Astrocyte (in vitro differentiated cells and primary cell): ENCODE measurements around the gene PCDHGB6. TPM values are rescaled to one million over a fixed set of nuclear protein-coding genes. Genes with fewer than 3 reads are reported as not detected.
"Not testable (repeated sequence)": the region's sequence is repeated elsewhere in the genome, so short reads cannot be mapped to it uniquely, and the experiment has no call there.

Experiments
- DNase-seq: peaks from one replicate; pipeline ENCODE4 v3.0.0-alpha.2; 2010; ENCODE audit warnings: low read depth
- FAIRE-seq: peaks from 2 replicates; lab custom pipeline; 2011; peaks lifted over from hg19 to GRCh38; lab: Jason Lieb, UNC
- H2AFZ ChIP-seq: 2 replicates; pipeline ENCODE4 v1.6.0; 2012; ENCODE audit warnings: low read depth, low read length, inconsistent platforms
- H3K27ac ChIP-seq: 2 replicates; pipeline ENCODE4 v1.5.1; 2011; ENCODE audit warnings: low read depth, low read length, inconsistent platforms
- H3K27me3 ChIP-seq: 2 replicates; pipeline ENCODE4 v1.6.0; 2011; ENCODE audit warnings: low read length, inconsistent platforms; ENCODE audit not compliant: insufficient read depth
- H3K36me3 ChIP-seq: 2 replicates; pipeline ENCODE4 v1.5.1; 2011; ENCODE audit warnings: low read length, inconsistent platforms; ENCODE audit not compliant: insufficient read depth
- H3K4me1 ChIP-seq: 2 replicates; pipeline ENCODE4 v1.5.1; 2011; ENCODE audit warnings: low read length, inconsistent platforms; ENCODE audit not compliant: insufficient read depth
- H3K4me2 ChIP-seq: 2 replicates; pipeline ENCODE4 v1.6.0; 2012; ENCODE audit warnings: low read length, inconsistent platforms
- H3K4me3 ChIP-seq: 2 replicates; pipeline ENCODE4 v1.5.1; 2011; ENCODE audit warnings: low read depth, mild to moderate bottlenecking, low read length, inconsistent platforms; ENCODE audit not compliant: insufficient read depth
- H3K79me2 ChIP-seq: 2 replicates; pipeline ENCODE4 v1.6.0; 2012; ENCODE audit warnings: mild to moderate bottlenecking, low read length, inconsistent platforms; ENCODE audit not compliant: insufficient read depth
- H3K9ac ChIP-seq: 2 replicates; pipeline ENCODE4 v1.6.0; 2012; ENCODE audit warnings: mild to moderate bottlenecking, low read length, inconsistent platforms
- H3K9me3 ChIP-seq: 2 replicates; pipeline ENCODE4 v1.5.1; 2012; ENCODE audit warnings: low read depth, mild to moderate bottlenecking, low read length, inconsistent platforms; ENCODE audit not compliant: insufficient read depth
- H4K20me1 ChIP-seq: 2 replicates; pipeline ENCODE4 v1.6.0; 2012; ENCODE audit warnings: low read length, inconsistent platforms; ENCODE audit not compliant: insufficient read depth
- H3K27ac Mint-ChIP-seq: one replicate; pipeline ENCODE4 v1.8.0; 2021; ENCODE audit warnings: mild to moderate bottlenecking, mixed read lengths; ENCODE audit not compliant: unreplicated experiment
- H3K27me3 Mint-ChIP-seq: one replicate; pipeline ENCODE4 v1.8.0; 2021; ENCODE audit warnings: low read depth, mixed read lengths; ENCODE audit not compliant: unreplicated experiment
- H3K36me3 Mint-ChIP-seq: one replicate; pipeline ENCODE4 v1.8.0; 2021; ENCODE audit warnings: low read depth, mixed read lengths; ENCODE audit not compliant: unreplicated experiment
- H3K4me1 Mint-ChIP-seq: one replicate; pipeline ENCODE4 v1.8.0; 2021; ENCODE audit warnings: low read depth, mixed read lengths; ENCODE audit not compliant: unreplicated experiment
- H3K4me3 Mint-ChIP-seq: one replicate; pipeline ENCODE4 v1.8.0; 2021; ENCODE audit warnings: mild to moderate bottlenecking, moderate library complexity, mixed read lengths; ENCODE audit not compliant: unreplicated experiment
- H3K9me3 Mint-ChIP-seq: one replicate; pipeline ENCODE4 v1.8.0; 2021; ENCODE audit warnings: mild to moderate bottlenecking, mixed read lengths; ENCODE audit not compliant: unreplicated experiment
- EZH2 ChIP-seq: IDR thresholded peaks from 2 replicates; pipeline ENCODE4 v1.6.1; 2012; ENCODE audit warnings: mild to moderate bottlenecking, low read length, inconsistent platforms; ENCODE audit not compliant: insufficient read depth
- total RNA-seq: library from RNA; stranded (reverse); gene quantifications from 2 replicates; pipeline ENCODE4 v1.2.1, GENCODE V29; 2021
- TF ChIP-seq, protein P1 (sequence below): IDR thresholded peaks from 2 replicates; pipeline ENCODE4 v1.5.1; 2011; ENCODE audit warnings: low read depth, mild to moderate bottlenecking, inconsistent platforms, low read length, moderate library complexity; ENCODE audit not compliant: insufficient read depth

The PCDHGB6 gene
- total RNA-seq, 1 donor from 2014 or later = 18.4 TPM

DNA sequence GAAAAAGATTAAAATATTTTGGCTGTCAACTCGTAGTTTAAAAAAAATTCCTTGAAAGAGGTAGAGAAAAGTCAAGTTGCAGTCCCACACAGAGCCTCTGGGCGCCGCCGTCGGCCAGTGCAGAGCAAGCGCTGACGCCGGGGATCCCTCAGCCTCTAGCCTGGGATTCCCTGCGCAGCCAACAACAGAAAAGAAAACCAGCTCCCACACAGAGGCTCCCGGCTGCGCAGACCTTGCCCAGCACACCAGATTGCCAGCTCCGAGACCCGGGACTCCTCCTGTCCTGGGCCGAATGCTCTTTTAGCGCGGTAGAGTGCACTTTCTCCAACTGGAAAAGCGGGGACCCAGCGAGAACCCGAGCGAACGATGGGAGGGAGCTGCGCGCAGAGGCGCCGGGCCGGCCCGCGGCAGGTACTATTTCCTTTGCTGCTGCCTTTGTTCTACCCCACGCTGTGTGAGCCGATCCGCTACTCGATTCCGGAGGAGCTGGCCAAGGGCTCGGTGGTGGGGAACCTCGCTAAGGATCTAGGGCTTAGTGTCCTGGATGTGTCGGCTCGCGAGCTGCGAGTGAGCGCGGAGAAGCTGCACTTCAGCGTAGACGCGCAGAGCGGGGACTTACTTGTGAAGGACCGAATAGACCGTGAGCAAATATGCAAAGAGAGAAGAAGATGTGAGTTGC lies 9.8 kb downstream of the PCDHGB6 start, which contains the start of gene PCDHGB7:
PCDHGB7 (plus strand) TSS at position 184 of the 679 bp plus-strand sequence; CDS start at position 367, 183 bp downstream.
- Mint-ChIP-seq H3K36me3 (peaks cover 52% of the 10 kb centered on the region), H3K27ac (peak within 1 kb of the TSS; percentile 96), H3K9me3 (peaks cover 40% of the 10 kb centered on the region), H3K4me1 (peaks cover 10% of the 10 kb centered on the region), H3K4me3 (peak within 1 kb of the TSS; percentile 92)
- H4K20me1 ChIP-seq, H3K36me3 ChIP-seq, H3K4me1 ChIP-seq, FAIRE-seq, H3K27me3 ChIP-seq, H3K27me3 Mint-ChIP-seq, H3K79me2 ChIP-seq: not testable (repeated sequence)
- Histone ChIP-seq H3K27ac (peak within 1 kb of the TSS; percentile 47), H3K4me2 (peak within 1 kb of the TSS; percentile 76), H3K4me3 (peak within 1 kb of the TSS; percentile 49), H3K9ac (peak within 1 kb of the TSS; percentile 73), H3K9me3 (peaks cover 51% of the 10 kb centered on the region), H2AFZ (peak within 1 kb of the TSS; percentile 28)
- peak; percentile 56 for DNase-seq
- TF ChIP-seq, protein P1, sequence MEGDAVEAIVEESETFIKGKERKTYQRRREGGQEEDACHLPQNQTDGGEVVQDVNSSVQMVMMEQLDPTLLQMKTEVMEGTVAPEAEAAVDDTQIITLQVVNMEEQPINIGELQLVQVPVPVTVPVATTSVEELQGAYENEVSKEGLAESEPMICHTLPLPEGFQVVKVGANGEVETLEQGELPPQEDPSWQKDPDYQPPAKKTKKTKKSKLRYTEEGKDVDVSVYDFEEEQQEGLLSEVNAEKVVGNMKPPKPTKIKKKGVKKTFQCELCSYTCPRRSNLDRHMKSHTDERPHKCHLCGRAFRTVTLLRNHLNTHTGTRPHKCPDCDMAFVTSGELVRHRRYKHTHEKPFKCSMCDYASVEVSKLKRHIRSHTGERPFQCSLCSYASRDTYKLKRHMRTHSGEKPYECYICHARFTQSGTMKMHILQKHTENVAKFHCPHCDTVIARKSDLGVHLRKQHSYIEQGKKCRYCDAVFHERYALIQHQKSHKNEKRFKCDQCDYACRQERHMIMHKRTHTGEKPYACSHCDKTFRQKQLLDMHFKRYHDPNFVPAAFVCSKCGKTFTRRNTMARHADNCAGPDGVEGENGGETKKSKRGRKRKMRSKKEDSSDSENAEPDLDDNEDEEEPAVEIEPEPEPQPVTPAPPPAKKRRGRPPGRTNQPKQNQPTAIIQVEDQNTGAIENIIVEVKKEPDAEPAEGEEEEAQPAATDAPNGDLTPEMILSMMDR = peak; percentile 67

DNA sequence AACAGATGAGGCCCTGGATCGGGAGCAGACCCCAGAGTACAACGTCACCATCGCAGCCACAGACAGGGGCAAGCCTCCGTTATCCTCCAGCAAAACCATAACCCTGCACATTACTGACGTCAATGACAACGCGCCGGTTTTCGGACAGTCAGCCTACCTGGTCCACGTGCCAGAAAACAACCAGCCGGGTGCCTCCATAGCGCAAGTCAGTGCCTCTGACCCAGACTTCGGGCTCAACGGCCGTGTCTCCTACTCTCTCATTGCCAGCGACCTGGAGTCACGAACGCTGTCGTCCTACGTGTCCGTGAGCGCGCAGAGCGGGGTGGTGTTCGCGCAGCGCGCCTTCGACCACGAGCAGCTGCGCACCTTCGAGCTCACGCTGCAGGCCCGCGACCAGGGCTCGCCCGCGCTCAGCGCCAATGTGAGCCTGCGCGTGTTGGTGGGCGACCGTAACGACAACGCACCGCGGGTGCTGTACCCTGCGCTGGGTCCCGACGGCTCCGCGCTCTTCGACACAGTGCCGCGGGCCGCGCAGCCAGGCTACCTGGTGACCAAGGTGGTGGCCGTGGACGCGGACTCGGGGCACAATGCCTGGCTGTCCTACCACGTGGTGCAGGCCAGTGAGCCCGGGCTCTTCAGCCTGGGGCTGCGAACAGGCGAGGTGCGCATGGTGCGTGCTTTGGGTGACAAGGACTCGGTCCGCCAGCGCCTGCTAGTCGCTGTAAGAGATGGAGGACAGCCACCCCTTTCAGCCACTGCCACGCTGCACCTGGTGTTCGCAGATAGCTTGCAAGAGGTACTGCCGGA lies 11.5 kb downstream of the PCDHGB6 start:
- Histone ChIP-seq H3K9me3 (peaks cover 51% of the 10 kb centered on the region), H3K4me2 (no peak overlapping the region), H3K9ac (no peak overlapping the region), H3K27ac (no peak overlapping the region), H4K20me1 (no peaks in the 10 kb centered on the region), H2AFZ (no peak overlapping the region), H3K36me3 (no peaks in the 10 kb centered on the region), H3K79me2 (peaks cover 8% of the 10 kb centered on the region), H3K4me1 (no peaks in the 10 kb centered on the region), H3K4me3 (no peak overlapping the region), H3K27me3 (no peaks in the 10 kb centered on the region)
- Mint-ChIP-seq H3K9me3 (peaks cover 43% of the 10 kb centered on the region), H3K36me3 (peaks cover 58% of the 10 kb centered on the region), H3K27me3 (no peaks in the 10 kb centered on the region), H3K27ac (peak overlapping the region; percentile 20), H3K4me3 (no peak overlapping the region), H3K4me1 (peaks cover 10% of the 10 kb centered on the region)
- TF ChIP-seq, protein P1 = no peak
- no peak for TF ChIP-seq EZH2
- no peak for DNase-seq
- no peak for FAIRE-seq
